ENCODE measurements around the gene ATP1B4. TPM values are rescaled to one million over a fixed set of nuclear protein-coding genes. Genes with fewer than 3 reads are reported as not detected.

The ATP1B4 gene
- total RNA-seq, 1 experiment from 2014 or later = not detected

GRCh38 chrX:120402369-120402768 is 40.5 kb downstream of the ATP1B4 start:
- no peaks in the 10 kb centered on the region for H3K36me3 Mint-ChIP-seq

More at GRCh38 chrX:120402369-120402768, 40.5 kb downstream of the ATP1B4 start:
- no peak for DNase-seq (ENCODE audit: low spot score)
- H3K4me3 Mint-ChIP-seq = no peak overlapping the region
- H3K27ac Mint-ChIP-seq = no peak overlapping the region
- H3K9me3 Mint-ChIP-seq = no peaks in the 10 kb centered on the region
- CTCF ChIA-PET = interaction anchor here (1.4 kb wide), 1 partner anchor 50 kb away, joined by 3 read pairs; no protein-coding TSS in a partner anchor
- no peak for ATAC-seq
- H3K4me1 Mint-ChIP-seq = no peaks in the 10 kb centered on the region
- TF ChIP-seq OVOL2 (CRISPR knock-in tag; IDR thresholded peaks at IDR 0.05; ENCODE audit: borderline replicate concordance) (no peak), AFF4 (CRISPR knock-in tag; IDR thresholded peaks at IDR 0.05; ENCODE audit: borderline replicate concordance) (no peak), KAT7 (CRISPR knock-in tag; IDR thresholded peaks at IDR 0.05; ENCODE audit: borderline replicate concordance) (no peak), JUN (CRISPR knock-in tag; IDR thresholded peaks at IDR 0.05) (no peak), SMAD4 (CRISPR knock-in tag; IDR thresholded peaks at IDR 0.05) (no peak), ZNF263 (CRISPR knock-in tag; IDR thresholded peaks at IDR 0.05; ENCODE audit: low read depth) (no peak), ELF4 (CRISPR knock-in tag; IDR thresholded peaks at IDR 0.05; ENCODE audit: low read depth) (no peak), TEAD1 (CRISPR knock-in tag; IDR thresholded peaks at IDR 0.05) (no peak), ZBTB21 (CRISPR knock-in tag; IDR thresholded peaks at IDR 0.05; ENCODE audit: borderline replicate concordance) (no peak), HMGXB4 (CRISPR knock-in tag; IDR thresholded peaks at IDR 0.05) (no peak), NR2C2 (CRISPR knock-in tag; IDR thresholded peaks at IDR 0.05) (no peak), MAX (CRISPR knock-in tag; IDR thresholded peaks at IDR 0.05) (no peak), ZNF416 (CRISPR knock-in tag; IDR thresholded peaks at IDR 0.05) (no peak)
- TF ChIP-seq, protein P1, sequence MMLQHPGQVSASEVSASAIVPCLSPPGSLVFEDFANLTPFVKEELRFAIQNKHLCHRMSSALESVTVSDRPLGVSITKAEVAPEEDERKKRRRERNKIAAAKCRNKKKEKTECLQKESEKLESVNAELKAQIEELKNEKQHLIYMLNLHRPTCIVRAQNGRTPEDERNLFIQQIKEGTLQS (CRISPR knock-in tag; conservative IDR thresholded peaks at IDR 0.05) = no peak
- TF ChIP-seq, protein P2, sequence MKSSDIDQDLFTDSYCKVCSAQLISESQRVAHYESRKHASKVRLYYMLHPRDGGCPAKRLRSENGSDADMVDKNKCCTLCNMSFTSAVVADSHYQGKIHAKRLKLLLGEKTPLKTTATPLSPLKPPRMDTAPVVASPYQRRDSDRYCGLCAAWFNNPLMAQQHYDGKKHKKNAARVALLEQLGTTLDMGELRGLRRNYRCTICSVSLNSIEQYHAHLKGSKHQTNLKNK (CRISPR knock-in tag; IDR thresholded peaks at IDR 0.05) = no peak
- TF ChIP-seq, protein P3, sequence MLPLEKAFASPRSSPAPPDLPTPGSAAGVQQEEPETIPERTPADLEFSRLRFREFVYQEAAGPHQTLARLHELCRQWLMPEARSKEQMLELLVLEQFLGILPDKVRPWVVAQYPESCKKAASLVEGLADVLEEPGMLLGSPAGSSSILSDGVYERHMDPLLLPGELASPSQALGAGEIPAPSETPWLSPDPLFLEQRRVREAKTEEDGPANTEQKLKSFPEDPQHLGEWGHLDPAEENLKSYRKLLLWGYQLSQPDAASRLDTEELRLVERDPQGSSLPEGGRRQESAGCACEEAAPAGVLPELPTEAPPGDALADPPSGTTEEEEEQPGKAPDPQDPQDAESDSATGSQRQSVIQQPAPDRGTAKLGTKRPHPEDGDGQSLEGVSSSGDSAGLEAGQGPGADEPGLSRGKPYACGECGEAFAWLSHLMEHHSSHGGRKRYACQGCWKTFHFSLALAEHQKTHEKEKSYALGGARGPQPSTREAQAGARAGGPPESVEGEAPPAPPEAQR (CRISPR knock-in tag; IDR thresholded peaks at IDR 0.05) = no peak
- TF ChIP-seq, protein P4, sequence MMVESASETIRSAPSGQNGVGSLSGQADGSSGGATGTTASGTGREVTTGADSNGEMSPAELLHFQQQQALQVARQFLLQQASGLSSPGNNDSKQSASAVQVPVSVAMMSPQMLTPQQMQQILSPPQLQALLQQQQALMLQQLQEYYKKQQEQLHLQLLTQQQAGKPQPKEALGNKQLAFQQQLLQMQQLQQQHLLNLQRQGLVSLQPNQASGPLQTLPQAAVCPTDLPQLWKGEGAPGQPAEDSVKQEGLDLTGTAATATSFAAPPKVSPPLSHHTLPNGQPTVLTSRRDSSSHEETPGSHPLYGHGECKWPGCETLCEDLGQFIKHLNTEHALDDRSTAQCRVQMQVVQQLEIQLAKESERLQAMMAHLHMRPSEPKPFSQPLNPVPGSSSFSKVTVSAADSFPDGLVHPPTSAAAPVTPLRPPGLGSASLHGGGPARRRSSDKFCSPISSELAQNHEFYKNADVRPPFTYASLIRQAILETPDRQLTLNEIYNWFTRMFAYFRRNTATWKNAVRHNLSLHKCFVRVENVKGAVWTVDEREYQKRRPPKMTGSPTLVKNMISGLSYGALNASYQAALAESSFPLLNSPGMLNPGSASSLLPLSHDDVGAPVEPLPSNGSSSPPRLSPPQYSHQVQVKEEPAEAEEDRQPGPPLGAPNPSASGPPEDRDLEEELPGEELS (CRISPR knock-in tag; IDR thresholded peaks at IDR 0.05) = no peak
- POLR2A ChIA-PET = no interaction called here
- H3K27me3 Mint-ChIP-seq (ENCODE audit: low read depth) = peaks cover 3% of the 10 kb centered on the region; the same call in 1 of the 2 replicates

All from WTC11 (cell line).